Right lobe of liver (tissue), 4 donors: ENCODE measurements around the gene SUSD2.

Source experiments
- CTCF ChIP-seq, 4 donors: fragments of 200-600 bp in 3 of 4; fragments of 450-650 bp in 1 of 4; IDR thresholded peaks; one replicate each; pipeline versions ENCODE4 v1.5.1 to v1.8.0; 2016 to 2022; ENCODE audit warnings: antibody characterized with exemption in 4 of 4, mild to moderate bottlenecking in 2 of 4
- POLR2A ChIP-seq: fragments of 450-650 bp; IDR thresholded peaks from one replicate; pipeline ENCODE4 v1.6.1; 2017; ENCODE audit warnings: antibody characterized with exemption, mild to moderate bottlenecking
- donor health status: DM: no; HTN: no; CAD: no.
- donor health status: DM: no; HTN: no; CAD: no.
- donor health status: DM: no; HTN: yes; CAD: no.

GRCh38 chr22:24179478-24180210 is 1.6 kb upstream of the SUSD2 start:
- TF ChIP-seq CTCF (IDR thresholded peaks at IDR 0.05) (no peak), POLR2A (no peak)
